A549 (cell line): ENCODE measurements around the gene NTM. TPM values are rescaled to one million over a fixed set of nuclear protein-coding genes. Genes with fewer than 3 reads are reported as not detected.

Source experiments
- ATAC-seq, 2 experiments: fragments of 200-7000 bp in 1 of 2; fragments of >200 bp in 1 of 2; cut with Nextera tagmentation in 1 of 2; cut with Tn5 transposase in 1 of 2; 3 replicates each; pipeline versions ENCODE4 v1.8.0 to v1.9.1; 2018 to 2020; ENCODE audit warnings: mild to moderate bottlenecking in 1 of 2, moderate library complexity in 1 of 2
- CTCF ChIA-PET: fragments of 300-600 bp; sonication (Branson Sonifier 250); formaldehyde crosslinking; extraction: SDS; loops from one replicate; lab custom pipeline; 2021; ENCODE audit warnings: antibody characterized with exemption, inconsistent platforms; lab: Yijun Ruan, JAX
- POLR2A ChIA-PET: fragments of 350-600 bp; formaldehyde crosslinking; extraction: SDS; loops from one replicate; lab custom pipeline; 2021; ENCODE audit warnings: antibody characterized with exemption, inconsistent platforms; lab: Yijun Ruan, JAX
- DNase-seq, 2 experiments: peaks; one replicate each; pipeline versions ENCODE4 v3.0.0 to v3.0.0-alpha.2; 2011 to 2016; ENCODE audit warnings: low read depth in 1 of 2, low spot score in 1 of 2
- FAIRE-seq: peaks from 2 replicates; lab custom pipeline; 2011; peaks lifted over from hg19 to GRCh38; lab: Jason Lieb, UNC
- H3K27ac ChIP-seq, 2 experiments: fragments of >200 bp; sonication (Bioruptor Twin); formaldehyde crosslinking; 3 replicates each; pipeline ENCODE4 v1.5.1; 2016 to 2017
- H3K4me1 ChIP-seq: fragments of >200 bp; sonication (Bioruptor Twin); formaldehyde crosslinking; 3 replicates; pipeline ENCODE4 v1.6.1; 2016
- H3K4me2 ChIP-seq: fragments of >200 bp; sonication (Bioruptor Twin); formaldehyde crosslinking; 3 replicates; pipeline ENCODE4 v1.6.1; 2016
- H3K4me3 ChIP-seq: fragments of >200 bp; sonication (Bioruptor Twin); formaldehyde crosslinking; 3 replicates; pipeline ENCODE4 v1.5.1; 2016
- H3K9me3 ChIP-seq: fragments of >200 bp; sonication (Bioruptor Twin); formaldehyde crosslinking; 3 replicates; pipeline ENCODE4 v1.6.1; 2016
- BHLHE40 ChIP-seq: IDR thresholded peaks from 2 replicates; pipeline ENCODE4 v1.6.1; 2012; ENCODE audit warnings: low read depth, low read length, inconsistent platforms
- CBX8 ChIP-seq: fragments of 200-600 bp; sonication (generic); IDR thresholded peaks from 2 replicates; pipeline ENCODE4 v1.6.1; 2016
- CEBPB ChIP-seq, 2 experiments: fragments of >200 bp in 1 of 2; sonication (Bioruptor Twin) in 1 of 2; formaldehyde crosslinking in 1 of 2; IDR thresholded peaks; 2 replicates each; pipeline ENCODE4 v1.6.1; 2012 to 2016
- CHD4 ChIP-seq: fragments of 200-600 bp; sonication (generic); IDR thresholded peaks from 2 replicates; pipeline ENCODE4 v1.6.1; 2016; ENCODE audit warnings: antibody characterized with exemption, mild to moderate bottlenecking, borderline replicate concordance
- CTCF ChIP-seq: fragments of >200 bp; sonication (Bioruptor Twin); formaldehyde crosslinking; IDR thresholded peaks from 3 replicates; pipeline ENCODE4 v1.5.1; 2016
- FOSB ChIP-seq: fragments of 250-450 bp; sonication (Bioruptor Pico); IDR thresholded peaks from 2 replicates; pipeline ENCODE4 v1.5.0; 2020; ENCODE audit warnings: mild to moderate bottlenecking, moderate library complexity
- FOXS1 ChIP-seq: fragments of 250-450 bp; sonication (Bioruptor Pico); IDR thresholded peaks from 2 replicates; pipeline ENCODE4 v1.5.0; 2020; ENCODE audit warnings: mild to moderate bottlenecking, moderate library complexity
- GATA3 ChIP-seq: IDR thresholded peaks from 2 replicates; pipeline ENCODE4 v1.6.1; 2012; ENCODE audit warnings: borderline replicate concordance
- HOXB13 ChIP-seq: fragments of 250-450 bp; sonication (Bioruptor Pico); IDR thresholded peaks from 2 replicates; pipeline ENCODE4 v1.5.0; 2020; ENCODE audit warnings: low read depth, mild to moderate bottlenecking, moderate library complexity
- MAFK ChIP-seq: fragments of 450-650 bp; IDR thresholded peaks from 2 replicates; pipeline ENCODE4 v1.6.1; 2014; ENCODE audit not compliant: partially characterized antibody
- NR3C1 ChIP-seq: fragments of >200 bp; sonication (Bioruptor Twin); formaldehyde crosslinking; IDR thresholded peaks from 3 replicates; pipeline ENCODE4 v1.6.1; 2017
- POLR2A ChIP-seq: IDR thresholded peaks from 2 replicates; pipeline ENCODE4 v1.6.1; 2012; ENCODE audit warnings: mild to moderate bottlenecking, low read length
- RARB ChIP-seq: fragments of 250-450 bp; sonication (Bioruptor Pico); IDR thresholded peaks from 2 replicates; pipeline ENCODE4 v1.8.0; 2021; ENCODE audit warnings: mild to moderate bottlenecking, moderate library complexity
- RCOR1 ChIP-seq: fragments of 150-350 bp; IDR thresholded peaks from 2 replicates; pipeline ENCODE4 v1.6.1; 2014; ENCODE audit warnings: antibody characterized with exemption, low read length, low read depth
- RNF2 ChIP-seq: fragments of 200-600 bp; sonication (generic); IDR thresholded peaks from 2 replicates; pipeline ENCODE4 v1.6.1; 2016; ENCODE audit warnings: low read depth, mild to moderate bottlenecking, antibody characterized with exemption, moderate library complexity, borderline replicate concordance
- TP53 ChIP-seq: fragments of 250-450 bp; sonication (Bioruptor Pico); IDR thresholded peaks from 2 replicates; pipeline ENCODE4 v1.5.0; 2021; ENCODE audit warnings: mild to moderate bottlenecking, moderate library complexity
- ZNF302 ChIP-seq: fragments of 250-450 bp; sonication (Bioruptor Pico); IDR thresholded peaks from 2 replicates; pipeline ENCODE4 v1.9.0; 2021; ENCODE audit warnings: inconsistent platforms, mild to moderate bottlenecking, moderate library complexity
- WGBS: methylation state at CpG from one replicate; pipeline ENCODE4 v1.1.6; 2017; ENCODE audit errors: missing lambda C conversion rate; 5-methylcytosine and 5-hydroxymethylcytosine counted together
- polyA plus RNA-seq, 4 experiments: library from polyadenylated mRNA; depleted of rRNA in 3 of 4; stranded (reverse); fragments of >200 nt; fragmentation: RNase III in 1 of 4; extraction: RNeasy Plus Mini Kit Qiagen cat#74134 plus additional on column Dnase treatment in 1 of 4; gene quantifications; 2 replicates in 3 of 4; 3 replicates in 1 of 4; pipeline ENCODE4 v1.2.3, GENCODE V29; 2011 to 2017
- TF ChIP-seq, protein P1 (sequence below): fragments of 200-600 bp; sonication (generic); IDR thresholded peaks from 2 replicates; pipeline ENCODE4 v1.6.1; 2016; ENCODE audit warnings: antibody characterized with exemption, mild to moderate bottlenecking, moderate library complexity
- TF ChIP-seq, protein P2 (sequence below): fragments of 250-450 bp; sonication (Bioruptor Pico); IDR thresholded peaks from 2 replicates; pipeline ENCODE4 v1.5.0; 2021; ENCODE audit warnings: mild to moderate bottlenecking, moderate library complexity, borderline replicate concordance

NTM gene
- polyA plus RNA-seq, 2 of the 4 experiments (the other 2 are of a cell fraction), result not detected

GRCh38 chr11:131945706-131946105 is 575.3 kb downstream of the NTM start:
- H3K4me2 ChIP-seq, result no peak overlapping the region
- no peak for ATAC-seq
- CTCF ChIA-PET, result no interaction called here

GRCh38 chr11:131947511-131947910 is 577.1 kb downstream of the NTM start:
- WGBS, result 0% methylated on average over 2 of the region's 2 CpGs
- TF ChIP-seq BHLHE40, result no peak
- TF ChIP-seq RCOR1, result no peak
- TF ChIP-seq CBX8, result no peak
- no peak for TF ChIP-seq FOSB (CRISPR knock-in tag)
- TF ChIP-seq, protein P1, sequence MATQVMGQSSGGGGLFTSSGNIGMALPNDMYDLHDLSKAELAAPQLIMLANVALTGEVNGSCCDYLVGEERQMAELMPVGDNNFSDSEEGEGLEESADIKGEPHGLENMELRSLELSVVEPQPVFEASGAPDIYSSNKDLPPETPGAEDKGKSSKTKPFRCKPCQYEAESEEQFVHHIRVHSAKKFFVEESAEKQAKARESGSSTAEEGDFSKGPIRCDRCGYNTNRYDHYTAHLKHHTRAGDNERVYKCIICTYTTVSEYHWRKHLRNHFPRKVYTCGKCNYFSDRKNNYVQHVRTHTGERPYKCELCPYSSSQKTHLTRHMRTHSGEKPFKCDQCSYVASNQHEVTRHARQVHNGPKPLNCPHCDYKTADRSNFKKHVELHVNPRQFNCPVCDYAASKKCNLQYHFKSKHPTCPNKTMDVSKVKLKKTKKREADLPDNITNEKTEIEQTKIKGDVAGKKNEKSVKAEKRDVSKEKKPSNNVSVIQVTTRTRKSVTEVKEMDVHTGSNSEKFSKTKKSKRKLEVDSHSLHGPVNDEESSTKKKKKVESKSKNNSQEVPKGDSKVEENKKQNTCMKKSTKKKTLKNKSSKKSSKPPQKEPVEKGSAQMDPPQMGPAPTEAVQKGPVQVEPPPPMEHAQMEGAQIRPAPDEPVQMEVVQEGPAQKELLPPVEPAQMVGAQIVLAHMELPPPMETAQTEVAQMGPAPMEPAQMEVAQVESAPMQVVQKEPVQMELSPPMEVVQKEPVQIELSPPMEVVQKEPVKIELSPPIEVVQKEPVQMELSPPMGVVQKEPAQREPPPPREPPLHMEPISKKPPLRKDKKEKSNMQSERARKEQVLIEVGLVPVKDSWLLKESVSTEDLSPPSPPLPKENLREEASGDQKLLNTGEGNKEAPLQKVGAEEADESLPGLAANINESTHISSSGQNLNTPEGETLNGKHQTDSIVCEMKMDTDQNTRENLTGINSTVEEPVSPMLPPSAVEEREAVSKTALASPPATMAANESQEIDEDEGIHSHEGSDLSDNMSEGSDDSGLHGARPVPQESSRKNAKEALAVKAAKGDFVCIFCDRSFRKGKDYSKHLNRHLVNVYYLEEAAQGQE, result no peak
- TF ChIP-seq CTCF, result no peak
- TF ChIP-seq GATA3, result no peak
- no peak for TF ChIP-seq RNF2
- CTCF ChIA-PET, result no interaction called here

More at GRCh38 chr11:131945706-131946105, 575.3 kb downstream of the NTM start:
- Histone ChIP-seq H3K4me1 (no peaks in the 10 kb centered on the region), H3K27ac (no peak overlapping the region), H3K4me3 (no peak overlapping the region), H3K9me3 (no peaks in the 10 kb centered on the region)
- FAIRE-seq (no peak), DNase-seq (no peak)
- POLR2A ChIA-PET, result no interaction called here
- 41% methylated on average over 7 of the region's 7 CpGs for WGBS
- no peak for TF ChIP-seq FOXS1 (CRISPR knock-in tag)
- no peak for TF ChIP-seq NR3C1
- no peak for TF ChIP-seq MAFK
- no peak for TF ChIP-seq TP53 (CRISPR knock-in tag)
- no peak for TF ChIP-seq CHD4
- no peak for TF ChIP-seq RARB
- no peak for TF ChIP-seq CEBPB (IDR thresholded peaks at IDR 0.05)

GRCh38 chr11:131951121-131951520 is 580.7 kb downstream of the NTM start:
- Histone ChIP-seq H3K4me3 (no peak overlapping the region), H3K9me3 (no peaks in the 10 kb centered on the region), H3K4me2 (no peak overlapping the region), H3K4me1 (no peaks in the 10 kb centered on the region), H3K27ac (no peak overlapping the region)
- TF ChIP-seq BHLHE40, result no peak
- TF ChIP-seq, protein P2, sequence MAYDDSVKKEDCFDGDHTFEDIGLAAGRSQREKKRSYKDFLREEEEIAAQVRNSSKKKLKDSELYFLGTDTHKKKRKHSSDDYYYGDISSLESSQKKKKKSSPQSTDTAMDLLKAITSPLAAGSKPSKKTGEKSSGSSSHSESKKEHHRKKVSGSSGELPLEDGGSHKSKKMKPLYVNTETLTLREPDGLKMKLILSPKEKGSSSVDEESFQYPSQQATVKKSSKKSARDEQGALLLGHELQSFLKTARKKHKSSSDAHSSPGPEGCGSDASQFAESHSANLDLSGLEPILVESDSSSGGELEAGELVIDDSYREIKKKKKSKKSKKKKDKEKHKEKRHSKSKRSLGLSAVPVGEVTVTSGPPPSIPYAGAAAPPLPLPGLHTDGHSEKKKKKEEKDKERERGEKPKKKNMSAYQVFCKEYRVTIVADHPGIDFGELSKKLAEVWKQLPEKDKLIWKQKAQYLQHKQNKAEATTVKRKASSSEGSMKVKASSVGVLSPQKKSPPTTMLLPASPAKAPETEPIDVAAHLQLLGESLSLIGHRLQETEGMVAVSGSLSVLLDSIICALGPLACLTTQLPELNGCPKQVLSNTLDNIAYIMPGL (CRISPR knock-in tag), result no peak
- no peak for TF ChIP-seq CHD4
- TF ChIP-seq POLR2A, result no peak
- no peak for TF ChIP-seq ZNF302 (CRISPR knock-in tag)
- TF ChIP-seq HOXB13 (CRISPR knock-in tag), result no peak
- FAIRE-seq (no peak), ATAC-seq (no peak), DNase-seq (no peak)
- POLR2A ChIA-PET, result no interaction called here
- 19% methylated on average over 2 of the region's 2 CpGs for WGBS
- CTCF ChIA-PET, result no interaction called here

More at GRCh38 chr11:131947511-131947910, 577.1 kb downstream of the NTM start:
- no peak overlapping the region for H3K4me2 ChIP-seq
- H3K4me3 ChIP-seq, result no peak overlapping the region
- H3K9me3 ChIP-seq, result no peaks in the 10 kb centered on the region
- no peaks in the 10 kb centered on the region for H3K4me1 ChIP-seq
- no peak overlapping the region for H3K27ac ChIP-seq
- POLR2A ChIA-PET, result no interaction called here
- ATAC-seq (no peak), DNase-seq (no peak), FAIRE-seq (no peak)
